DMS79 (cell line): Measurements from ENCODE around the gene FBXO21.
A peak's percentile ranks its signal among the peaks of the same experiment; 100 is the strongest.
"Not testable (repeated sequence)": the region's sequence is repeated elsewhere in the genome, so short reads cannot be mapped to it uniquely, and the experiment has no call there.

Experiments used
- DNase-seq: peaks from one replicate; lab custom pipeline; 2025; lab: John Stamatoyannopoulos, UW

FBXO21 gene

GRCh38 chr12:117101953-117102799, 88.1 kb downstream of the FBXO21 start:
- peak; percentile 31 for DNase-seq

DNA sequence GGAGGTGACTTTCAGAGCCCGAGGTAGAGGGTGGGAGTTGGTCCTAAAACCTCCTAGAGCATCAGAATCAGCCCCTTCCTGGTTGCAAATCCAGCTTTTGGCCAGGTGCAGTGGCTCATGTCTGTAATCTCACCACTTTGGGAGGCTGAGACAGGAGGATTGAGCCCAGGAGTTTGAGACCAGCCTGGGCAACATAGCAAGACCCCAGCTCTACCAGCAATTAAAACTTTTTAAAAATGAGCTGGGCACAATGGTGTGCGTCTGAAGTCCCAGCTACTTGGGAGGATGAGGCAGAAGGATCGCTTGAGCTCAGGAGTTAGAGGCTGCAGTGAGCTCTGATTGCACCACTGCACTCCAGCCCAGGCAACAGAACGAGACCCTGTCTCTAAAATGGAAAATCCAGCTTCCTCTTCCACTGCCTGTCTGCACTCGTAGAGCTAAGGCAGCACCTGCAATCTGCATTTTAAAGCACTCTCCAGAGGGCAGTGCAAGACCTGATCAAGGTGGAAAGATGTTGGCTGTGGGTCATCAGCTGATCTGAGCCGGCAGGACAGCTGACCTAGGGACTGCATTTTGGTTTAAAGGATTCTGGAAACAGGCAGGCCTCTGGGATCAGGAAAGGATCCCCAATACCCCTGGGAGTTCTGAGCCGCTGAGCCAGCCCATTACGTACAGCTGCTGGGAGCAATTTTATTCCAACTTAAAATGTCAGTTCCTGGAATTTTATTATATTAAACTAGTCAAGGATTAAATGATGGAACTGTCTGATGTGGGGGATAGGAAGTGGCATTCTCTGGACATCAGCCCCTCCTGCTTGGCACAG, 89.2 kb downstream of the FBXO21 start:
- peak; percentile 56 for DNase-seq

DNA sequence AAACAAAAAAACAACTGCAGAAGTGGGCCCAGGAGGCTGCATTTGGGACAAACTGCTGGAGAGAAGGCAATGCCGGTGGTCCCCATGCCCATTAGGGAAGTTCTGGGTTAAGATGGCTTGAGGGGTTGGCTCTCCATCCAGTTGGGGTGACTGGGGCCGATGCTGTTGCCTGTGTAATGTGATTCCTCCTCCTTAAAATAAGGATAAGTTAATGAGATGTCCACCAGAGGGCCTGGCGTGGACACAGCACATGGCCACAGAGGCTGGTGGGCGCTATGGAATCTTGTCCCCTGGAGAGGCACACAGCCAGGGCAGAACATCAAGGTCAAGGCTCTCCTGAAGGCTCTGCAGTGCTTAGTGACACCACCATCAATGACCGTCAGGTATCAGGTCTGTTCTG, 90.0 kb downstream of the FBXO21 start:
- no peak for DNase-seq

GRCh38 chr12:117098361-117099217, 91.7 kb downstream of the FBXO21 start:
- DNase-seq, result no peak

DNA sequence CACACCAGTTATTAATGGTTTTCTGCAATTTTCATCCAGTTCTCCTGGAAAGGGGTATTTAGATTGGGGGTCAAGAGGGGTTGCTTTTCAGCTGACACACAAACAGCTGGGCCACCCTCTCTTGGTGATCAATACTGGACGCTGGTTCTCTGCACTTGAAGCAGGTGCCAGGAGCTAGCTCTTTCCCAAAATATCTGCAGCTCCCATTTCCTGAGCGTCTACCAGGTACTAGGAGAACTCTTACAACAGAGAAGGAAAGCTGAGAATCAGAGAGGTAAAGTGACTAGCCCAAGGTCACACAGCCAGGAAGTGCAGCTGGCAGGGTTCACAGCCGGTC, 92.3 kb downstream of the FBXO21 start:
- no peak for DNase-seq

DNA sequence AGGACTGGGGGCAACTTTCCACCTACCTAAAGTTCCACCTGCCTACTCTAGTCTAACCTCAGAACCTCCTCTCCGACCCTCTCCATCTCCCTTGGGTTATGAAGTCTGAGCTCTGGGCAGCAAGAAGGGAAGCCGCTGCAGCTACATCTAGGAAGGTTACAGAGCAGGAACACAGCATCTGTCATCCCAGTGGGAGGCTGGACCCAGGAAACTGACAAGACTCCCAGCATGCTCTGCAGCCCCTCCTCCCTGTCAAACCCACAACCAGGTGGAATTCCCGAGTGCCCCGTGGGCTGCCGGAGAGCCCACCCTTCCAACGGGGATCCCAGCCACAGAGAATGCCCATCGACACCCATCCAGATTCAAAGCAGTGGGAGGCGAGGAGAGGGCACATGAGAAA, 93.1 kb downstream of the FBXO21 start:
- peak; percentile 29 for DNase-seq

- no peak for DNase-seq
Observed at GRCh38 chr12:117096501-117097042, 93.7 kb downstream of the FBXO21 start.

- DNase-seq, result not testable (repeated sequence)
Observed at GRCh38 chr12:117095191-117095590, 95.1 kb downstream of the FBXO21 start.

DNA sequence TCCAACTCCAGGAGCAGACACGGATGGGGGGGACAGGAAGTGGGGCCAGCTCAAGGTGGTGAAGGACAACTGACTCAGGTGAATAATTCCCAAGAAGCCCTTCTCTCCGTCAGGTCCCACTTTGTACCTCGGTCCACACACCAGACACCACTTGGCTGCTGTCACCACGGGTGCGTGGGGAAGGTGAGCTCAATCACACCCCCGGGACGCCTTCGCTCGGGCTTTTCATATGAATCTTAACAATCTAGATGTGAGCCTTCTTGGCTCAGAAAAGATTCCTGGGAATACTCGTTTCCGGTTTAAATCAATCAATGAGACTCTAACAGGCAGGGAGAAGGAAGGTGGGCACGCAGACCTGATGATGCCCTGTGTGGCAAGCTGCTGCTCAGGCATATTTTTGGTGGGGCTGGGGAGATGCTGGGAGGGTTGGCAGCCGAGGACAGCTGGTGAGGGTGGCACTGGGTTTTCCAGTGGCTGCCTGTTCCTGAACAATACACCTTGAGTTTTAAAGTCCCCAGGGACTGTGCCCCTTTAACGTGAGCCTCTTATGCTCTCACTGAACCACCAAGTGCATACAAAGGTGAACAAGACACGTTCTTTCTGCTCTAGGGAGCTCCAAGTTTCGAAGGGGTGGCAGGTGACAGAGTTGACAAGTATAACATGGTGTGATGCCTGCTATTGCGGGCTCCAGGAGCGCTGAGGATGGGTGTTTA, 96.2 kb downstream of the FBXO21 start:
- peak; percentile 100 for DNase-seq

GRCh38 chr12:117093431-117093830, 96.8 kb downstream of the FBXO21 start:
- DNase-seq, result no peak

DNA sequence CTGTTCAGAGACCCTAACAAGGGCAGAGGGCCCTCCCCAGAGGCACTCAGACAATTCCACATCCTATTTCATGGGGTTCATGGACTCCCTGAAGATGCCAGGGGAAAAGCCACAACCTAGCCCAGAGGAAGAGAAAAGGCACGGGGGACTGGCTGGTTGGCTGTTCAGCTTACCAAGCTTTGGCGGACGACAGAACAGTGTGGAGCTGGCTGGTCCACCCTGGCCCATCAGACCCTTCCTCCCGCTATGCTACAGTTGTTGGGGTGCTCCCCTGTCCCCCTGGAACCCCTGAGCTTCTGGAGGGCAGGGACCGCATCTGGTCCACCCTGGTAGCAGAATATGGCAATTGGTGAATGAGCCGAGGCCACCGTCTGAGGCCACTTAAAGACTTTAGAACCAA, 97.4 kb downstream of the FBXO21 start:
- DNase-seq, result no peak

DNA sequence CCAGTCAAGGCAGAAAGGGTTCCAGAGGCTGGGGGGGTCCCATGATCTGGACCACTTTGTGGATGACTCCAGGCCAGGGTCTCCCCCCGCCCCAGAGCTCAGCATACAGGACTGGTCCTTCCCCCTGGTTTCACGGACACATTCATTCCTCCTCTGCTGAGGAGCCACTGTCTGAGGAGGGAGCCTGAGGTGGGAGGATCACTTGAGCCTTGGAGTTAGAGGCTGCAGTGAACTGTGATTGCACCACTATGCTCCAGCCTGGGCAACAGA, 97.8 kb downstream of the FBXO21 start:
- DNase-seq, result no peak
